ENCODE results near the gene OSGIN1. TPM values are rescaled to one million over a fixed set of nuclear protein-coding genes. Genes with fewer than 3 reads are reported as not detected.

The OSGIN1 gene
- total and polyA plus RNA-seq, 2 of the 8 experiments (the other 6 are each of a cell fraction or from before 2014, with no cell fraction given): 0.58 to 0.76 TPM

GRCh38 chr16:83948914-83949723, 3.9 kb upstream of the OSGIN1 start:
- Histone ChIP-seq H3K9me3 (ENCODE audit: insufficient read depth in 2 of 2, low read depth in 1 of 2, low read length in 1 of 2) (no peaks in the 10 kb centered on the region), H3K4me3 (ENCODE audit: extremely low read depth in 1 of 4, insufficient read depth in 2 of 4, low read depth in 3 of 4, low read length in 4 of 4) (no peak overlapping the region), H3K4ac (replicated peaks; ENCODE audit: insufficient read length, low read depth, low read length) (no peak overlapping the region), H2AFZ (ENCODE audit: low read length) (no peak overlapping the region), H3K14ac (ENCODE audit: insufficient read length) (no peak overlapping the region), H2AK5ac (ENCODE audit: low read depth, low read length) (no peak overlapping the region), H3K9ac (replicated peaks in 1 of 4; ENCODE audit: extremely low read depth in 1 of 4, low read depth in 3 of 4, low read length in 3 of 4) (no peak overlapping the region), H3K79me1 (ENCODE audit: low read depth, low read length) (no peaks in the 10 kb centered on the region), H4K20me1 (replicated peaks in 1 of 2; ENCODE audit: control insufficient read depth in 1 of 2, insufficient read depth in 2 of 2, low read length in 2 of 2) (no peaks in the 10 kb centered on the region), H4K91ac (replicated peaks; ENCODE audit: insufficient read length, low read length) (no peak overlapping the region), H3K79me2 (ENCODE audit: control insufficient read depth in 1 of 2, insufficient read depth in 2 of 2, low read length in 2 of 2) (no peaks in the 10 kb centered on the region), H2BK120ac (replicated peaks; ENCODE audit: low read depth, low read length) (no peak overlapping the region), H3K23ac (ENCODE audit: insufficient read length) (no peak overlapping the region), H3K27me3 (replicated peaks in 1 of 4; ENCODE audit: control insufficient read depth in 3 of 4, extremely low read depth in 1 of 4, insufficient read depth in 3 of 4, low read length in 3 of 4) (no peaks in the 10 kb centered on the region), H3K23me2 (ENCODE audit: low read depth, low read length) (0 out of 2 replicates have a peak, but pooled peaks cover 1% of the 10 kb centered on the region), H2BK5ac (ENCODE audit: low read depth, low read length) (no peak overlapping the region; the same call in 1 of the 2 replicates), H2BK15ac (ENCODE audit: low read length) (no peak overlapping the region), H3K4me1 (replicated peaks in 1 of 4; ENCODE audit: control insufficient read depth in 3 of 4, insufficient read depth in 4 of 4, low read length in 3 of 4) (peaks cover 2 to 5% (median 4%) of the 10 kb centered on the region in 4 experiments; a peak in 6 of 7 replicates), H3K27ac (ENCODE audit: low read depth, low read length) (no peak overlapping the region), H3K4me2 (ENCODE audit: insufficient read depth in 1 of 2, low read depth in 2 of 2, low read length in 2 of 2) (no peak overlapping the region), H3K36me3 (ENCODE audit: control insufficient read depth in 2 of 4, insufficient read depth in 4 of 4, low read length in 3 of 4) (no peaks in the 10 kb centered on the region), H4K8ac (ENCODE audit: extremely low read depth, insufficient read depth, low read length) (no peak overlapping the region), H2BK12ac (ENCODE audit: low read depth, low read length) (no peak overlapping the region), H4K5ac (ENCODE audit: insufficient read length, low read depth, low read length) (no peak overlapping the region), H3K18ac (ENCODE audit: extremely low read depth, low read length) (no peak overlapping the region), H3K56ac (replicated peaks; ENCODE audit: insufficient read length, low read depth, low read length) (no peak overlapping the region), H2BK20ac (ENCODE audit: low read length) (no peak overlapping the region)
- no peak for FAIRE-seq
- 85% methylated on average over 13 of the region's 13 CpGs; no CpG with 5 or more reads in 1 of the 2 experiments for WGBS, 2 experiments (ENCODE audit: extremely low coverage in 1 of 2, insufficient coverage in 1 of 2, insufficient read length in 1 of 2, insufficient replicate concordance in 2 of 2, low coverage in 1 of 2, low lambda C conversion rate in 2 of 2, missing lambda C conversion rate in 1 of 2)
- DNase-seq (ENCODE audit: low read depth in 1 of 2, low spot score in 2 of 2): no peak
- POLR2A ChIA-PET (ENCODE audit: partially characterized antibody): interaction anchor here (0.7 kb wide), 1 partner anchor 16 kb away, joined by 4 read pairs; no protein-coding TSS in a partner anchor
- CTCF ChIA-PET (ENCODE audit: partially characterized antibody): interaction anchor here (0.6 to 2.4 kb wide), 7 partner anchors 15 to 192 kb away, joined by 3 to 10 read pairs (median 4); no protein-coding TSS in a partner anchor
- TF ChIP-seq BRCA1 (IDR thresholded peaks at IDR 0.05; ENCODE audit: low read depth, low read length): no peak
- TF ChIP-seq POLR2AphosphoS5 (IDR thresholded peaks at IDR 0.05; ENCODE audit: low read depth, low read length): no peak
- no peak for TF ChIP-seq POU5F1 (IDR thresholded peaks at IDR 0.05; ENCODE audit: low read depth, low read length)
- TF ChIP-seq KDM5A (IDR thresholded peaks at IDR 0.05; ENCODE audit: low read length): no peak
- TF ChIP-seq EP300 (IDR thresholded peaks at IDR 0.05; ENCODE audit: borderline replicate concordance in 1 of 2, low read depth in 2 of 2, low read length in 2 of 2): no peak
- TF ChIP-seq, protein P1, sequence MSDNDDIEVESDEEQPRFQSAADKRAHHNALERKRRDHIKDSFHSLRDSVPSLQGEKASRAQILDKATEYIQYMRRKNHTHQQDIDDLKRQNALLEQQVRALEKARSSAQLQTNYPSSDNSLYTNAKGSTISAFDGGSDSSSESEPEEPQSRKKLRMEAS (IDR thresholded peaks at IDR 0.05): no peak
- no peak for TF ChIP-seq NANOG (IDR thresholded peaks at IDR 0.05; ENCODE audit: insufficient read depth, low read depth, low read length, poor library complexity, severe bottlenecking)
- no peak for TF ChIP-seq SP1 (IDR thresholded peaks at IDR 0.05; ENCODE audit: low read depth, low read length)
- no peak for TF ChIP-seq JUND (IDR thresholded peaks at IDR 0.05; ENCODE audit: low read length)
- TF ChIP-seq GABPA (IDR thresholded peaks at IDR 0.05; ENCODE audit: borderline replicate concordance, insufficient read depth, low read length): no peak
- no peak for TF ChIP-seq JUN (IDR thresholded peaks at IDR 0.05; ENCODE audit: low read depth, low read length)
- TF ChIP-seq NRF1 (IDR thresholded peaks at IDR 0.05; ENCODE audit: low read depth, low read length): no peak

Data from H1 (cell line).